ENCODE measurements around the gene INTS11.

Gene INTS11

DNA sequence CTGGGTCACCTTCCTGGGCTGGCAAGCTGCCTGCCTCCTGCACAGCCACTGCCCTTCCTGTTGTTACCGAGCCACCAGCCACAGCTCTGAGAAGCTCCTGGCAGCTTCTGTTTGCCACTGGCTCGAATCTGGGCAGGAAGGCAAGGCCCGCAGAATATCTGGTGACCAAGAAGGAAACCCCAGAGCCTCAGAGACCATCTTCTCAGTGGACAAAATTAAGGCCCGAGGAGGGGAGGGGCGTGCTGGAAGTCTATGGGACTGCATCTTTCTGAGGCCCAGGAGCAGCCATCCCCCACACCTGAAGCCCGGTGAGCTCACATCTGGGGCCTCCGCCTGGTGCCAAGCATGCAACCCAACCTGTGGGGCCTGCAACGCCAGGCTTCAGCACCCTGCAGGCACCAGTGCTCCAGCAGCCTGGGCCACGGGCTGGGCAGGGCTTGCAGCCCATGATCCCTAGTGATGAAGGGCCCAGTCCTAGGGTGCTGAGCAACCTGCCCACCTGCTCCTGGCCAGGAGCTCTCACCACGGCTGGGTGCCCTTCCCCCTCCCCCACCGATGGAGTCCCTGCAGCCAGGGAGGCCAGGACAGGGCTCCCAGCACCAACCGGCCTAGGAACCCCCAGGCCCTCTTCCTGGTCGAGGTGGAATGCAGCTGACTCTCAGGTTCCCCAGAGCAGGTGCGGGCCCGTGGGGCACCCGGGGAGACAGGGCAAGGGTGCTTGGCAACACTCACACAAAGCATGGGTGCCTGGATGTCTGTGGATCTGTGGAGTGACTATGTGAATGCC is 1.0 kb upstream of the INTS11 start:
- no peaks in the 10 kb centered on the region for H3K27me3 ChIP-seq (replicated peaks; ENCODE audit: control insufficient read depth, insufficient read depth, low read length)
- no peak for DNase-seq (ENCODE audit: extremely low read depth, insufficient read length)
- peaks cover 9% of the 10 kb centered on the region for H3K36me3 ChIP-seq (ENCODE audit: control insufficient read depth, insufficient read depth, low read length)
- TF ChIP-seq, protein P1, sequence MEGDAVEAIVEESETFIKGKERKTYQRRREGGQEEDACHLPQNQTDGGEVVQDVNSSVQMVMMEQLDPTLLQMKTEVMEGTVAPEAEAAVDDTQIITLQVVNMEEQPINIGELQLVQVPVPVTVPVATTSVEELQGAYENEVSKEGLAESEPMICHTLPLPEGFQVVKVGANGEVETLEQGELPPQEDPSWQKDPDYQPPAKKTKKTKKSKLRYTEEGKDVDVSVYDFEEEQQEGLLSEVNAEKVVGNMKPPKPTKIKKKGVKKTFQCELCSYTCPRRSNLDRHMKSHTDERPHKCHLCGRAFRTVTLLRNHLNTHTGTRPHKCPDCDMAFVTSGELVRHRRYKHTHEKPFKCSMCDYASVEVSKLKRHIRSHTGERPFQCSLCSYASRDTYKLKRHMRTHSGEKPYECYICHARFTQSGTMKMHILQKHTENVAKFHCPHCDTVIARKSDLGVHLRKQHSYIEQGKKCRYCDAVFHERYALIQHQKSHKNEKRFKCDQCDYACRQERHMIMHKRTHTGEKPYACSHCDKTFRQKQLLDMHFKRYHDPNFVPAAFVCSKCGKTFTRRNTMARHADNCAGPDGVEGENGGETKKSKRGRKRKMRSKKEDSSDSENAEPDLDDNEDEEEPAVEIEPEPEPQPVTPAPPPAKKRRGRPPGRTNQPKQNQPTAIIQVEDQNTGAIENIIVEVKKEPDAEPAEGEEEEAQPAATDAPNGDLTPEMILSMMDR (IDR thresholded peaks at IDR 0.05; ENCODE audit: insufficient read depth, low read length, poor library complexity, severe bottlenecking): no peak
- peak overlapping the region; percentile 96 for H3K4me3 ChIP-seq (replicated peaks; ENCODE audit: low read depth, low read length)

DNA sequence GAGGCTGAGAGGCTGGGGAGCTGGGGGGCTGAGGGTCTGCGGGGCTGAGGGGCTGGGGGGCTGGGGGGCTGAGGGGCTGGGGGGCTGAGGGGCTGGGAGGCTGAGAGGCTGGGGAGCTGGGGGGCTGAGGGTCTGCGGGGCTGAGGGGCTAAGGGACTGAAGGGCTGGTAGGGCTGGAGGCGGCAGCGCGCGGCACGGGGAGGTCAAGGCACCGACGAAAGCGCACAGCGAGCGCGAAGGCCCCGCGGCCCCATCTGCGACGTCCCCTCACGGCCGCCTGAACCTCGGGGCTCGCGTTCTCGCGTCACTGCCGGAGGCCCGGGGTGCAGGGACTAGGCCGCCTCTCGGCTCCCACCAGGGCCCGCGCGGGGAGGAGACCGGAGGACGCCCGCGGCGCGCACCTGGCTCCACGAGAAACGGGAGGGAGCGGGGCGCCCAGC is 356 bp downstream of the INTS11 start:
- no peak for DNase-seq (ENCODE audit: extremely low read depth, insufficient read length)
- H3K36me3 ChIP-seq (ENCODE audit: control insufficient read depth, insufficient read depth, low read length): peaks cover 16% of the 10 kb centered on the region
- TF ChIP-seq, protein P1 (IDR thresholded peaks at IDR 0.05; ENCODE audit: insufficient read depth, low read length, poor library complexity, severe bottlenecking): no peak
- H3K4me3 ChIP-seq (replicated peaks; ENCODE audit: low read depth, low read length): peak overlapping the region; percentile 94
- H3K27me3 ChIP-seq (replicated peaks; ENCODE audit: control insufficient read depth, insufficient read depth, low read length): no peaks in the 10 kb centered on the region

DNA sequence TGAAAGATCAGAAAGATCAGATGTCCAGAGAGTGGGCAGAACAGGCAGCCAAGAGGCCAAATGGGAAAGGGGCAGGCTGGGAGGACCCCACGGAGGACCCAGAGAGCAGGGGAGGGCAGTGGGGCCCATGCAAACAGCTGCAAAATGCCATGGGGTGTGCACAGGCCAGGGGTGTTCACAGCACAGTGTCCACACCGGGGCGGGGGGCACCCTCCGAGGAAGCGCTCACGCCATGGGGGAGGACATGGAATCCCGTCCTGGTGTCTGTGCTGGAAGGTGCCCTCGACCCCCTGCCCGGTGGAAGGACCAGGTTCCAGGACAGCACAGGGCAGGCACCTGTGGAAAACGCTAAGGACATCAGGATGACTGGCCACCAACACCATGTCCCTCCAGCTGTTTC is 1.5 kb downstream of the INTS11 start:
- H3K36me3 ChIP-seq (ENCODE audit: control insufficient read depth, insufficient read depth, low read length): peaks cover 19% of the 10 kb centered on the region
- no peak for DNase-seq (ENCODE audit: extremely low read depth, insufficient read length)
- no peak overlapping the region; the same call in 1 of the 2 replicates for H3K4me3 ChIP-seq (replicated peaks; ENCODE audit: low read depth, low read length)
- no peaks in the 10 kb centered on the region for H3K27me3 ChIP-seq (replicated peaks; ENCODE audit: control insufficient read depth, insufficient read depth, low read length)
- TF ChIP-seq, protein P1 (IDR thresholded peaks at IDR 0.05; ENCODE audit: insufficient read depth, low read length, poor library complexity, severe bottlenecking): no peak

DNA sequence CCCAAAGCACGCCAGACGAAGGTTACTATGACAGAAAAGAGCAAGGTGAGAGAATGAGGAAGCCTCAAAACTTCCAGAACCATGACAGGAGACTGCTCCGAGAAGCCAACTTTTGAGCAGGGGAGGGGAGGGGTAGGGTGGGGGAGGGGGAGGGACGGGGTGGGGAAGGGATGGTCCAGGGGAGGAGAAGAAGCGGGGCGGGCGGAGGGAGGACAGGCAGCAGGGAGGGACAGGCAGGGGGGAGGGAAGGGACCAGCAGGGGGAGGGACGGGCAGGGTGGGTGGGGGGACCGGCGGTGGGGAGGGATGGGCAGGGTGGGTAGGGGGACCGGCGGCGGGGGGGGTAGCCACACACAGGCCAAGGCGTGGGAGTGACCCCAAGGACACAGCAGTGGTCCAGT is 2.0 kb downstream of the INTS11 start:
- Histone ChIP-seq H3K4me3 (replicated peaks; ENCODE audit: low read depth, low read length) (no peak overlapping the region), H3K27me3 (replicated peaks; ENCODE audit: control insufficient read depth, insufficient read depth, low read length) (no peaks in the 10 kb centered on the region), H3K36me3 (ENCODE audit: control insufficient read depth, insufficient read depth, low read length) (peaks cover 17% of the 10 kb centered on the region)
- DNase-seq (ENCODE audit: extremely low read depth, insufficient read length): no peak
- TF ChIP-seq, protein P1 (IDR thresholded peaks at IDR 0.05; ENCODE audit: insufficient read depth, low read length, poor library complexity, severe bottlenecking): no peak

DNA sequence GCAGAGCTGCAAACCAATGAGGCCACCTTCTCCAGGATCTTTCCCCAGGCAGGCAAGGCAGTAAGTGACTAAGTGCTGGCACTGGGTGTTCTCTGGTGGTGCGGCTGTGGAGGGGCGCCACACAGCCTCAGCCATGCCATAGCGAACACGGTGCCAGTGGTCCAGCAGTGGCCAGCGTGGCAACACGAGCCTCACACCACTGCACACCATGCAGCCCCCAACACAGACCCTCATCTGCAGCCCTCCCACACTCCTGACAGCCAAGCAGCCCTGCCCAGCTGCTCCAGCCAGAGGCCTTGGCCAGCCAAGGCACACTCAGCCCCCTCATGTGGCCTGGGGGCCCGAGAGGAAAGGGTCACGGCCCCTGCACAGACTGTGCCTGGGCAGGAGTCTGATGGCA is 3.0 kb downstream of the INTS11 start:
- Histone ChIP-seq H3K4me3 (replicated peaks; ENCODE audit: low read depth, low read length) (no peak overlapping the region), H3K36me3 (ENCODE audit: control insufficient read depth, insufficient read depth, low read length) (peaks cover 15% of the 10 kb centered on the region), H3K27me3 (replicated peaks; ENCODE audit: control insufficient read depth, insufficient read depth, low read length) (no peaks in the 10 kb centered on the region)
- no peak for DNase-seq (ENCODE audit: extremely low read depth, insufficient read length)
- TF ChIP-seq, protein P1 (IDR thresholded peaks at IDR 0.05; ENCODE audit: insufficient read depth, low read length, poor library complexity, severe bottlenecking): no peak
